IMR-90 (cell line): ENCODE measurements around the gene TNIP2. TPM values are rescaled to one million over a fixed set of nuclear protein-coding genes. Genes with fewer than 3 reads are reported as not detected.

Experiments used
- CEBPB ChIP-seq: IDR thresholded peaks from 2 replicates; pipeline ENCODE4 v1.6.1; 2012; ENCODE audit warnings: low read depth, low read length, improper control_type of control experiment
- MAFK ChIP-seq: IDR thresholded peaks from 2 replicates; pipeline ENCODE4 v1.6.1; 2012; ENCODE audit warnings: low read depth, low read length, improper control_type of control experiment
- polyA plus RNA-seq, 3 experiments: library from polyadenylated mRNA; depleted of rRNA; stranded (reverse); fragments of >200 nt; gene quantifications; 2 replicates each; pipeline ENCODE4 v1.2.3, GENCODE V29; 2012; ENCODE audit warnings: low replicate concordance in 1 of 3
- total RNA-seq: library from RNA; depleted of rRNA; stranded (reverse); fragments of >200 nt; gene quantifications from 2 replicates; pipeline ENCODE4 v1.2.3, GENCODE V29; 2012

The TNIP2 gene
- total and polyA plus RNA-seq, 2 of the 4 experiments (the other 2 are of a cell fraction) = 33.3 to 38.5 TPM

- no peak for TF ChIP-seq MAFK
- TF ChIP-seq CEBPB = peak; percentile 73
Measured at GRCh38 chr4:2793586-2794485, 37.7 kb upstream of the TNIP2 start (continued).
